ENCODE results near the gene EIF1B. TPM values are rescaled to one million over a fixed set of nuclear protein-coding genes. Genes with fewer than 3 reads are reported as not detected.
A peak's percentile ranks its signal among the peaks of the same experiment; 100 is the strongest.

The EIF1B gene
- total RNA-seq, 6 experiments from 2014 or later: 32.0 to 41.6 (median 38.3) TPM

- DNase-seq: peak; percentile 78
- TF ChIP-seq, protein P1, sequence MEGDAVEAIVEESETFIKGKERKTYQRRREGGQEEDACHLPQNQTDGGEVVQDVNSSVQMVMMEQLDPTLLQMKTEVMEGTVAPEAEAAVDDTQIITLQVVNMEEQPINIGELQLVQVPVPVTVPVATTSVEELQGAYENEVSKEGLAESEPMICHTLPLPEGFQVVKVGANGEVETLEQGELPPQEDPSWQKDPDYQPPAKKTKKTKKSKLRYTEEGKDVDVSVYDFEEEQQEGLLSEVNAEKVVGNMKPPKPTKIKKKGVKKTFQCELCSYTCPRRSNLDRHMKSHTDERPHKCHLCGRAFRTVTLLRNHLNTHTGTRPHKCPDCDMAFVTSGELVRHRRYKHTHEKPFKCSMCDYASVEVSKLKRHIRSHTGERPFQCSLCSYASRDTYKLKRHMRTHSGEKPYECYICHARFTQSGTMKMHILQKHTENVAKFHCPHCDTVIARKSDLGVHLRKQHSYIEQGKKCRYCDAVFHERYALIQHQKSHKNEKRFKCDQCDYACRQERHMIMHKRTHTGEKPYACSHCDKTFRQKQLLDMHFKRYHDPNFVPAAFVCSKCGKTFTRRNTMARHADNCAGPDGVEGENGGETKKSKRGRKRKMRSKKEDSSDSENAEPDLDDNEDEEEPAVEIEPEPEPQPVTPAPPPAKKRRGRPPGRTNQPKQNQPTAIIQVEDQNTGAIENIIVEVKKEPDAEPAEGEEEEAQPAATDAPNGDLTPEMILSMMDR (IDR thresholded peaks at IDR 0.05): no peak
- Mint-ChIP-seq H3K27ac (peak overlapping the region; percentile 94), H3K4me3 (peak overlapping the region; percentile 33), H3K4me1 (ENCODE audit: low read depth) (peaks cover 34% of the 10 kb centered on the region), H3K27me3 (ENCODE audit: insufficient read depth) (no peaks in the 10 kb centered on the region), H3K9me3 (no peaks in the 10 kb centered on the region), H3K36me3 (ENCODE audit: low read depth) (no peaks in the 10 kb centered on the region)
Observed at GRCh38 chr3:40299721-40300335, 9.7 kb upstream of the EIF1B start.

DNA sequence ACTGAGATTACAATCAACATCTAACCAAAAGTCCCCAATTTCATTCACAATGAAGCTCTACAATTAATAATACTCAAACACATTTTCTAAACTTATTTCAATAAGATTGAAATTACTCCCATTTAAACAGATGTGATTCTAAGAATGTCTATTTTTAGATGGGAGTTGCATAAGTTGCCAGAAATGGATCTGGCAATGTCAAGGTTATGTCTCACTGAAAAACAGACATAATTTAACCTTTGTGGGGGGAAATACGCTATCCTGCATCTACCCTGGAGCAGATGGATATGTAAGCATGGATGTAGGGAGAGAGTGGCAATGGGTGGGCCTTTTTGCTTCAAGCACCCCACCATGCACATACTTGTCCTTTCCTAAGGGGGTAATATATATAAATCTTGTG, 6.7 kb upstream of the EIF1B start:
- Mint-ChIP-seq H3K4me1 (ENCODE audit: low read depth) (peaks cover 48% of the 10 kb centered on the region), H3K36me3 (ENCODE audit: low read depth) (no peaks in the 10 kb centered on the region), H3K9me3 (no peaks in the 10 kb centered on the region), H3K4me3 (no peak overlapping the region), H3K27ac (no peak overlapping the region), H3K27me3 (ENCODE audit: insufficient read depth) (no peaks in the 10 kb centered on the region)
- DNase-seq: no peak
- TF ChIP-seq, protein P1 (IDR thresholded peaks at IDR 0.05): no peak

- no peaks in the 10 kb centered on the region for H3K9me3 Mint-ChIP-seq
- no peak overlapping the region for H3K4me3 Mint-ChIP-seq
- no peaks in the 10 kb centered on the region for H3K36me3 Mint-ChIP-seq (ENCODE audit: low read depth)
- DNase-seq: no peak
- TF ChIP-seq, protein P1 (IDR thresholded peaks at IDR 0.05): no peak
- no peak overlapping the region for H3K27ac Mint-ChIP-seq
- H3K4me1 Mint-ChIP-seq (ENCODE audit: low read depth): peaks cover 48% of the 10 kb centered on the region
- no peaks in the 10 kb centered on the region for H3K27me3 Mint-ChIP-seq (ENCODE audit: insufficient read depth)
Observed at GRCh38 chr3:40304352-40304751, 5.2 kb upstream of the EIF1B start.

GRCh38 chr3:40306336-40306735, 3.2 kb upstream of the EIF1B start:
- Mint-ChIP-seq H3K36me3 (ENCODE audit: low read depth) (peaks cover 13% of the 10 kb centered on the region), H3K27me3 (ENCODE audit: insufficient read depth) (peaks cover 5% of the 10 kb centered on the region), H3K27ac (peak overlapping the region; percentile 65), H3K4me3 (no peak overlapping the region), H3K9me3 (no peaks in the 10 kb centered on the region), H3K4me1 (ENCODE audit: low read depth) (peaks cover 45% of the 10 kb centered on the region)
- peak; percentile 68 for DNase-seq
- TF ChIP-seq, protein P1 (IDR thresholded peaks at IDR 0.05): no peak

GRCh38 chr3:40307176-40307575, 2.3 kb upstream of the EIF1B start:
- TF ChIP-seq, protein P1 (IDR thresholded peaks at IDR 0.05): no peak
- Mint-ChIP-seq H3K4me1 (ENCODE audit: low read depth) (peaks cover 46% of the 10 kb centered on the region), H3K27me3 (ENCODE audit: insufficient read depth) (peaks cover 5% of the 10 kb centered on the region), H3K9me3 (no peaks in the 10 kb centered on the region), H3K27ac (no peak overlapping the region), H3K4me3 (no peak overlapping the region), H3K36me3 (ENCODE audit: low read depth) (peaks cover 18% of the 10 kb centered on the region)
- no peak for DNase-seq

All from HFFc6 (cell line).